ENCODE measurements around the gene CSPG5.

The CSPG5 gene, protein sequence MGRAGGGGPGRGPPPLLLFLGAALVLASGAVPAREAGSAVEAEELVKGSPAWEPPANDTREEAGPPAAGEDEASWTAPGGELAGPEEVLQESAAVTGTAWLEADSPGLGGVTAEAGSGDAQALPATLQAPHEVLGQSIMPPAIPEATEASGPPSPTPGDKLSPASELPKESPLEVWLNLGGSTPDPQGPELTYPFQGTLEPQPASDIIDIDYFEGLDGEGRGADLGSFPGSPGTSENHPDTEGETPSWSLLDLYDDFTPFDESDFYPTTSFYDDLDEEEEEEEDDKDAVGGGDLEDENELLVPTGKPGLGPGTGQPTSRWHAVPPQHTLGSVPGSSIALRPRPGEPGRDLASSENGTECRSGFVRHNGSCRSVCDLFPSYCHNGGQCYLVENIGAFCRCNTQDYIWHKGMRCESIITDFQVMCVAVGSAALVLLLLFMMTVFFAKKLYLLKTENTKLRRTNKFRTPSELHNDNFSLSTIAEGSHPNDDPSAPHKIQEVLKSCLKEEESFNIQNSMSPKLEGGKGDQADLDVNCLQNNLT

GRCh38 chr3:47578691-47579632 is at the start of gene CSPG5:
CSPG5 (minus strand) TSS chr3:47578865; CDS start chr3:47578693, 172 bp downstream.
- DNase-seq = no peak

DNA sequence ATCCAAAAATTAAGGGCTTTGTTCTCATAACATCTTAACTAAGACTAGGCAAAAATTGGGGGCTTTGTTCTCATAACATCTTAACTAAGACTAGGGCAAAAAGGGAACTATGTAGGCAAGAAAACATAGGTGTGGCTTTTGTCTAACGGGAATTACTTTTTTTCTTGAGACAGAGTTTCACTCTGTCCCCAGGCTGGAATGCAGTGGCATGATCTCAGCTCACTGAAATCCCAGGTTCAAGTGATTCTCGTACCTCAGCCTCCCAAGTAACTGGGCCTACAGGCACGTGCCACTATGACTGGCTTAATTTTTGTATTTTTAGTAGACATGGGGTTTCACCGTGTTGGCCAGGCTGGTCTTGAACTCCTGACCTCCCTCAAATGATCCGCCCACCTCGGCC is 49.8 kb upstream of the CSPG5 start:
- DNase-seq = no peak

- DNase-seq = no peak
These were observed 44.2 kb upstream of the CSPG5 start for GRCh38 chr3:47622671-47623461.

- no peak for DNase-seq
These were observed 38.7 kb upstream of the CSPG5 start for GRCh38 chr3:47617086-47618010.

GRCh38 chr3:47614788-47615187 is 36.1 kb upstream of the CSPG5 start:
- DNase-seq = no peak

DNA sequence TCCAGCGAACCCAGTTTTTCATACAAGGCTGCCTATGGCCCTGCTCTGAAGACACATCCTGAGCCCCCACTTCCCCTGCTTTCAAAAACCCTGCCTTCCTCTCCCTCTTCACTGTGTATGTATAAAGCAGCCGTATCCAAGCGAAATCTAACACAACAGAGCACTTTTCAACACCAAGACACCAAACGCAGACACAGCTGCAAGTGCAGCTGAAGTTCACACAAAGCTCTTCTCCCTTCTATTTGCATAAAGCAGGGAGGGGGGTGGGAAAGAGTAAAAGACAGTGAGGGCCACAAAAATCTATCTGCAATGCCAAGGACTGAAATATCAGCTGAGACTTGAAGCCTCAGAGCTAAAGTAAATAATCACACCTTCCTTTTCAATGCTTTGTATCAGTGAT is 35.1 kb upstream of the CSPG5 start:
- DNase-seq = no peak

DNA sequence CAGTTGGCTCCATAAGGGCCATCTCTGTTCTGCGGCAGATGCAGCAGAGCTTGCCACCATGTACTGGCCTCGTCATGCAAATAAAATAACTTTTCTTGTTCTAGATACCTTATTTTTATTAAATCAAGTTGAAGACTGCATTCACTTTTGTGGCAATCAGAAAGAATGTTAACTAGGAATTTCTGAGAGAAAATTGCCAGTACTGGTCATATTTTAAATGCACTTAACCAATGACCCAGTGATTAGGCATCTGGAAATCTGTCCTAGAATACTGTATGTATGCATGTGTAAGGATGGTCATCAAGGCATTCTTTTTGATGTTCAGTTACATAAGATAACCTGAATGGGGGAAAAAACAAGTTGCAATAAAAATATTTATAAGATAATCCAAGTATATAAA is 34.2 kb upstream of the CSPG5 start:
- no peak for DNase-seq

- DNase-seq = no peak
These were observed 33.5 kb upstream of the CSPG5 start for GRCh38 chr3:47612178-47612577.

GRCh38 chr3:47611576-47611975 is 32.9 kb upstream of the CSPG5 start:
- no peak for DNase-seq

- DNase-seq = no peak
These were observed 31.9 kb upstream of the CSPG5 start for GRCh38 chr3:47610583-47610982.

DNA sequence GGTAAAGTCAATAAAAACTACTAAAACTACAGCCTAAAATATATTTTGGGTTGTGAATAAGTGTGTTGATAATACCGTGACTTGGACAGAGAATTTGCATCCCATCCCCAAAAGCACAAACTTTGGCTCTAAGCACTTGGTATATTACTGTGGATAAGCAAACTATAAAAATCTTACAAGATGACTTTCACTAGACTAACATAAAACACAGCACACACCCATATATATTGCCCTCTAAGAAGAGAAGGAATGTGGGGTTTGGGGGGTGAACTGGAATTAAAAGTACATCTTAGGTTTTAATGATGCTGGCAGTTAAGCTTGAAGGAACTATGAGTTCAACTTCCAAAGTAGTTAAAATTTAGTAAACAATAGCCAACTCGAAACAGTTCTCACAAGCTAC is 28.7 kb upstream of the CSPG5 start:
- no peak for DNase-seq

GRCh38 chr3:47606165-47606564 is 27.5 kb upstream of the CSPG5 start:
- no peak for DNase-seq

DNA sequence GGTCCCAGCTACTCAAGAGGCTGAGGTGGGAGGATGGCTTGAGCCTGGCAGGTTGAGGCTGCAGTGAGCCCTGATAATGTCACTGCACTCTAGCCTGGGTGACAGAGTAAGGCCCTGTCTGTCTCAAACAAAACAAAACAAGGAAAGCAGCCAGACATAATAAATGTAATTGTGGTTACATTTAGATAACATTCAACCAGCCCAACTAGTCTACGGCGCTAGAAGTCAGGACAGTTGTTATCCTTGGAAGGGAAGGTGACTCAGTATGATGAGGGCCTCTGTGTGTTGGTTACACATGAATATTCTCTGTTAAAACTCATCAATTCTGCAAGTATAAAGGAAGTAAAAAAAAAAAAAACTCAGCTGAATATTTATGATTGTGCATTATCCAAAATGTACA is 27.0 kb upstream of the CSPG5 start:
- DNase-seq = no peak

- no peak for DNase-seq
These were observed 25.5 kb upstream of the CSPG5 start for GRCh38 chr3:47604145-47604544.

GRCh38 chr3:47603332-47603731 is 24.7 kb upstream of the CSPG5 start:
- DNase-seq = no peak

- DNase-seq = no peak
These were observed 22.6 kb upstream of the CSPG5 start for GRCh38 chr3:47601281-47601680.

GRCh38 chr3:47594792-47595191 is 16.1 kb upstream of the CSPG5 start:
- DNase-seq = no peak

DNA sequence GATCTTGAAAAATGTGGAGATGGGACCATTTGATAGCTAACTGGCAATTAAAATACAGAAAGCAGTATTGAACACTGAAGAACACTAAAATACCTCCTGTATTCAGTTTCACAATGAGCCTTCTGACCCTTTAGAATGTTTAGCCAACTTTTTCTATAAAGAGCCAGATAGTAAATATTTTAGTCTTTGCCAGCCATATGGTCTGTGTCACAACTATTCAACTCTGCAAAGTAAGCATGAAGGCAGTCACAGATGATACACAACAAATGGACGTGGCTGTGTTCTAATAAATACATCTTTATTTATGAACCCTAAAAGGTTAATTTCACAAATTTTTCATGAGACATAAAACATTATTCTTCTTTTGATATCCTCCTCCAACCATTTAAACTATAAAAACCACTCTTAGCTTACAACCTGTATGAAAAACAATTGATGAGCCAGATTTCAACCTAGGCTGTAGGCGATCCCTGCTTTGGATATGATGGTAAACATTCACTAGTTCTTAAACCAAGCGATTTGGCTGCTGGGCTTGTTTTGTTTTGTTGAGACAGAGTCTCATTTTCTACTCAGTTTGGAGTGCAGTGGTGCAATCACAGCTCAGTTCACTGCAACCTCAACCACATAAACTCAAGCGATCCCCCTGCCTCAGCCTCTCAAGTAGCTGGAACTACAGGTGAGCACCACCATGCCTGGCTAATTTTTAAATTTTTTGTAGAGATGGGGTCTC is 13.6 kb upstream of the CSPG5 start:
- DNase-seq = no peak

DNA sequence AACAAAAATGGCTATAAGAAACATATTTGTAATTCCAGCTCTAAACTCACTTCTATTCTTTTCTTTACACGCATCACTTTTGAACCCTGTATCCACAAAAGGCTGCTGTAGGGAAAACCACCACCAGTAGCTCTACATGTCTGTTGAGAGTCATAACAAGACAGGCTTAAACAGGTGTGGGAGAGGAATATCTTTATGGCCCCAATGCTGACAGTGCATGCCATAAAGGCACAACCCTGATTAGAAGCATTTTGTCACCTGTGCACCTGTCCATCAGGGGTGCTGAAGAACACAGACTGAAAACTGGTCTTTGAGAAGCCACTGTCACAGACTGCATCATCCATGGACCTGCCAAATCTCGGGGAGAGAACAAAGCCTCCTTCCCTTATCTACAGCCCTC is 11.6 kb upstream of the CSPG5 start:
- no peak for DNase-seq

DNA sequence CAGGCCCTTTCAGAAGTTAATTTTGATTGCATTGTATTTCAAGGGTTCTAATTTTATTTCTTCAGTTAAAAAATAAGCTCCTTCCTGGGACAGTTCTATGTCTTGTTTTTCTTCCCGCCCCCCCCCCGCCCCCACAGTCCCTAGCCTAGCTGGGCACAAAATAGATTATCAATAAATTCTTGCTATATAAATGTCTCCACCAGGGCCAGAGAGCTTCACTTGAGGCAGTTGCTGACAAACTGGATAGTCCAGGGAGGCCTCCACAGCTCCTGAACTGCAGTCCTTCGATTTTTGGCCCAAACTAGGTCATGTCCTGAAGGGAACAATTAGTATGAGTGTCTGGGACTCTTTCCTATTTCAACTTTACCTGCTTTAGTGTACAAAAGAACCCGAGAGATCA is 9.9 kb upstream of the CSPG5 start:
- no peak for DNase-seq

DNA sequence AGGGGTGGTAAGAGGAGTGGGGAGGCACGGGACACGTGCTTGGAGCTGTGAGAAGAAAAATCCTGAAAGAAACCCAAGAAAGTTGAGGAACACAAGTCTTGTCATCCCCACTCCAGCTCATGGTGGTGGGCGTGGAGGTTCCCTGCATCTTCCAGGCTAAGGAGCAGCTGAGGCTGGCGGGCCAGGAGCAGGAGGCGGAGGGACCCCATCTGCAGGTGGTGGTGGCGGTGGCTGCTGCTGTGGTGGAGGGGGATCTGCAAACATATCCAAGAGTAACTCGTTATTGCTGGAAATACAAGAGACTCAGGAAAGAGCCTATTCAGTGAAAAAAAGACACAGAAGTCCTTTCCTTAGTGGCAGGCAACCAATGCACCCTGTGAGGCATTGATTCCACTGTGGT is 9.4 kb upstream of the CSPG5 start:
- no peak for DNase-seq
